ENCODE results near the gene ACOX3.

Gene ACOX3

DNA sequence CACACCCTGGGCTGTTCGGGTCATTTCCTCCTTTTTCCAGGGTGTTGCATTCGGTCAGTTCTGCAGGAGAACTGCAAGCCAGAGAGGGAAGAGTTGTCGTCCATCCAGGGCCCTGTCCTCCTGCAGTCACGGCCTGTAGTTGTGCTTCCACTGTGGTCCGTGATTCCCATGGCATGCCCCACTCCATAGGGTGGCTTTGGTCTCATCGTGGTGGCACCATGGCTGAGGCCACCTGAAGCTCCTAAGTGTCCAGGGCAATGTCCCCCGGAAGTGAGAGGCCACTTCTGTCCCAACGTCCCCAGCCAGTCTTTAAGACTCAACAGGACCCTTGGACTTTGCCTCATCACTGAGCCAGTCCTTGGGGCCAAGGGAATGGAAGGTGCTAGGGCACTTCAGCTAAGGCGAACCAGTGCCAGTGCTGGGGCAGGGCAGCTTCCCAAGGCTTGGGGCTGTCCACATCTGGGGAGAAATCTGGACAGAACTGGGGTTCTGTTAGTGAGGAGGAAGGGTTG, 87.3 kb downstream of the ACOX3 start:
- Histone ChIP-seq H3K9ac (no peak overlapping the region), H3K27me3 (ENCODE audit: insufficient read depth, low read depth) (no peaks in the 10 kb centered on the region; the same call in 1 of the 2 replicates), H4K20me1 (ENCODE audit: insufficient read depth) (no peaks in the 10 kb centered on the region), H3K4me3 (IDR thresholded peaks at IDR 0.05; ENCODE audit: insufficient read depth, low read depth, low read length) (no peak overlapping the region), H3K36me3 (ENCODE audit: insufficient read depth) (no peaks in the 10 kb centered on the region), H3K4me1 (ENCODE audit: low read depth, poor library complexity, severe bottlenecking) (no peaks in the 10 kb centered on the region), H2AFZ (ENCODE audit: low read depth) (no peak overlapping the region), H3K79me2 (ENCODE audit: insufficient read depth, low read depth) (no peaks in the 10 kb centered on the region), H3K4me2 (no peak overlapping the region), H3K27ac (no peak overlapping the region)
- TF ChIP-seq, protein P1, sequence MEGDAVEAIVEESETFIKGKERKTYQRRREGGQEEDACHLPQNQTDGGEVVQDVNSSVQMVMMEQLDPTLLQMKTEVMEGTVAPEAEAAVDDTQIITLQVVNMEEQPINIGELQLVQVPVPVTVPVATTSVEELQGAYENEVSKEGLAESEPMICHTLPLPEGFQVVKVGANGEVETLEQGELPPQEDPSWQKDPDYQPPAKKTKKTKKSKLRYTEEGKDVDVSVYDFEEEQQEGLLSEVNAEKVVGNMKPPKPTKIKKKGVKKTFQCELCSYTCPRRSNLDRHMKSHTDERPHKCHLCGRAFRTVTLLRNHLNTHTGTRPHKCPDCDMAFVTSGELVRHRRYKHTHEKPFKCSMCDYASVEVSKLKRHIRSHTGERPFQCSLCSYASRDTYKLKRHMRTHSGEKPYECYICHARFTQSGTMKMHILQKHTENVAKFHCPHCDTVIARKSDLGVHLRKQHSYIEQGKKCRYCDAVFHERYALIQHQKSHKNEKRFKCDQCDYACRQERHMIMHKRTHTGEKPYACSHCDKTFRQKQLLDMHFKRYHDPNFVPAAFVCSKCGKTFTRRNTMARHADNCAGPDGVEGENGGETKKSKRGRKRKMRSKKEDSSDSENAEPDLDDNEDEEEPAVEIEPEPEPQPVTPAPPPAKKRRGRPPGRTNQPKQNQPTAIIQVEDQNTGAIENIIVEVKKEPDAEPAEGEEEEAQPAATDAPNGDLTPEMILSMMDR (conservative IDR thresholded peaks at IDR 0.05; ENCODE audit: low read depth, low read length), result no peak

DNA sequence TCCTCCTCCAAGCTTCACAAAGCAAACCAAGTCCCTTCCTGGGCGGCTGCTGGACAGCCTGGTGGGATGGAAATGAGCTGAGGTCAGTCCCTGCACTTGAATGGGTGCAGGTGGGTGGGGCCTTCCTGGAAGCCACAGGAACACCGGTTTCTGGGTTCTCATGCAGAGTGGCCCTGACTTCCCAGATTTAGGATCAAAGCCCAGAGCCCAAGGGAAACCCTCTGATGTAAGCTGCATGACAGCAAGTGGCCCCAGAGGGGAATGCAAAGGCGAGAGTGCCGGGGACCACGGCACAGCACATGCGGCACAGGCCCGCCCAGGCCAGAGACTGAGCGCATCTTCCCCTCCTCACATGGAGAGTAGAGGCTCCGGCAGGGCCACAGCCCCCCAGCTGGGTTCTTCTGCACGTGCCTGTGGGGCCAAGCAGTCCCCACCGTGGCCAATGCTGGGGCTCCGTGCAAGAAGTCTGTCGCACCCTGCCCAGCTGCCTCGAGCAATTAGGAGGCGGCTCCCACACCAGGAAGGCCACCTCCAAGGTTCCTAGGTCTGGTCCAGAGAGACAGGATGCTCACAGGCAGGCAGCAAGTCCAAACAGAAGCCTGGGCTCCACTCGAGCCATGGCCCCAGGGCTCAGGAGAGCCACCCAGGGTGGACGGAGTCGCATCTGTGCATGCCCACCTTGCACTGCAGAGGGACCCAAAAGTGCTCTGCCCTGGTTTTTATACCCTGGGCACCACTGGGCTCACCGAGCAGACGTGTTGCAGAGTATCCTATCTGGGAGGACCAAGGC, 88.0 kb downstream of the ACOX3 start:
- H3K79me2 ChIP-seq (ENCODE audit: insufficient read depth, low read depth), result no peaks in the 10 kb centered on the region
- H3K4me3 ChIP-seq (IDR thresholded peaks at IDR 0.05; ENCODE audit: insufficient read depth, low read depth, low read length), result no peak overlapping the region
- no peak overlapping the region for H2AFZ ChIP-seq (ENCODE audit: low read depth)
- no peaks in the 10 kb centered on the region; the same call in 1 of the 2 replicates for H3K27me3 ChIP-seq (ENCODE audit: insufficient read depth, low read depth)
- H3K36me3 ChIP-seq (ENCODE audit: insufficient read depth), result no peaks in the 10 kb centered on the region
- no peaks in the 10 kb centered on the region for H3K4me1 ChIP-seq (ENCODE audit: low read depth, poor library complexity, severe bottlenecking)
- no peaks in the 10 kb centered on the region for H4K20me1 ChIP-seq (ENCODE audit: insufficient read depth)
- H3K27ac ChIP-seq, result no peak overlapping the region
- no peak overlapping the region for H3K9ac ChIP-seq
- no peak overlapping the region for H3K4me2 ChIP-seq
- TF ChIP-seq, protein P1 (conservative IDR thresholded peaks at IDR 0.05; ENCODE audit: low read depth, low read length), result no peak

DNA sequence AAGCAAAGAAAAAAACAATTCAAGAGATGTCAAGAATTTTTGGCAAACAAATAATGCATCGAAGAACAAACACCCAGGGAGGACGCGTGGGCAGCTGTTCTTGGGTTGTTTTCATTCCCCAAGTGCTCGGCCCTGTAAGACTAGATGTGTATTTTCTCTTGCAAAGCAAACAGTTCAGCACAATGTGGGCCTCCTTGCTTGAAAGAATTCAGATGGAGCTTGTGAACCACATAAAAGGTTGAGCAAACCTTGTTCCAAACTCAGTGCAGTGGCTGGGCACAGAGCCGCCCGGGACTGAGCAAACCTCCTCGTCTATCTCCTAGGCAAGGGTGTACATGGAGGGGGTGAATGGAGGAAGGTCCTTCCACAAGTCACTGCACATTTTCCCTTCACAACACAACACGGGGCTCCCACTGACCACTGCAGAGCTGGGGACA, 88.6 kb downstream of the ACOX3 start:
- no peaks in the 10 kb centered on the region for H3K79me2 ChIP-seq (ENCODE audit: insufficient read depth, low read depth)
- H4K20me1 ChIP-seq (ENCODE audit: insufficient read depth), result no peaks in the 10 kb centered on the region
- H3K4me1 ChIP-seq (ENCODE audit: low read depth, poor library complexity, severe bottlenecking), result no peaks in the 10 kb centered on the region
- H3K36me3 ChIP-seq (ENCODE audit: insufficient read depth), result no peaks in the 10 kb centered on the region
- H3K9ac ChIP-seq, result no peak overlapping the region
- H3K4me3 ChIP-seq (IDR thresholded peaks at IDR 0.05; ENCODE audit: insufficient read depth, low read depth, low read length), result no peak overlapping the region
- TF ChIP-seq, protein P1 (conservative IDR thresholded peaks at IDR 0.05; ENCODE audit: low read depth, low read length), result no peak
- no peak overlapping the region for H3K27ac ChIP-seq
- H3K27me3 ChIP-seq (ENCODE audit: insufficient read depth, low read depth), result no peaks in the 10 kb centered on the region; the same call in 1 of the 2 replicates
- no peak overlapping the region for H3K4me2 ChIP-seq
- H2AFZ ChIP-seq (ENCODE audit: low read depth), result no peak overlapping the region

DNA sequence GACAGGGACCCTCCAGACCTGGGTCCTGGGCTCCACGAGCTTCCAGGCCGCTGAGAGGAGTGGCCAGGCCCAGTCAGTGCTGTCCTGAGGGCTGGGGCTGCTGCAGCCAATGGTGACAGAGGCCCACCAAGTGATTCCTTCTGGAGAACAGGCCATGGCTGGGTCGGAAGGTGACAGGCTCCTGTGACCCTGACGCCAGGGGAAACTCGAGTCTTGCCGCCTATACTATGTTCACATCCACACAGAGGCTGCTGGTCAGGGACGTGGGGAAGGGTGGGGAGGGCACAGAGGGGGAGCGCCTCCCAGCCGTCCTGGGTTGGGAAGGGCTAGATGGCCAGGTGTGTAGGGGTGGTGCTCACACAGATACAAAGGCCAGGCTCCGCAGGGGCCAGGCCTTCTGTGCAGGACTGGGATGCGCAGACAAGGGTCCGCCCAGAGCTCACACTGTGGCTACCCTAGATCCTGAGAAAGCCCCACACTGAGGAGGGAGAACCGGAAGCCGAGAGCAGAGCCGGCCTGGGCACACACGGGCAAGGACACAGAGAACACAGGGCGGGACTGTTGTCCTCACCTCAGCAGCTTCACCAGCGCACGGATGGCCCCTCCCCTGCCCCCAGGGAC, 89.6 kb downstream of the ACOX3 start:
- H3K27ac ChIP-seq, result no peak overlapping the region
- H3K79me2 ChIP-seq (ENCODE audit: insufficient read depth, low read depth), result no peaks in the 10 kb centered on the region
- H4K20me1 ChIP-seq (ENCODE audit: insufficient read depth), result no peaks in the 10 kb centered on the region
- no peaks in the 10 kb centered on the region for H3K4me1 ChIP-seq (ENCODE audit: low read depth, poor library complexity, severe bottlenecking)
- no peak overlapping the region for H3K4me2 ChIP-seq
- no peaks in the 10 kb centered on the region; the same call in 1 of the 2 replicates for H3K27me3 ChIP-seq (ENCODE audit: insufficient read depth, low read depth)
- no peak overlapping the region for H2AFZ ChIP-seq (ENCODE audit: low read depth)
- H3K9ac ChIP-seq, result no peak overlapping the region
- TF ChIP-seq, protein P1 (conservative IDR thresholded peaks at IDR 0.05; ENCODE audit: low read depth, low read length), result no peak
- no peak overlapping the region for H3K4me3 ChIP-seq (IDR thresholded peaks at IDR 0.05; ENCODE audit: insufficient read depth, low read depth, low read length)
- no peaks in the 10 kb centered on the region for H3K36me3 ChIP-seq (ENCODE audit: insufficient read depth)

All from KMS-11 (cell line).